IPS-18c (cell line): Measurements from ENCODE around the gene KPNA4.
"Not testable (repeated sequence)": the region's sequence is repeated elsewhere in the genome, so short reads cannot be mapped to it uniquely, and the experiment has no call there.

Source experiments
- H3K4me3 ChIP-seq: 2 replicates; pipeline ENCODE4 v1.7.0; 2013; ENCODE audit warnings: low read depth, mild to moderate bottlenecking, low read length, moderate library complexity; ENCODE audit not compliant: insufficient read depth
- H3K9me3 ChIP-seq: one replicate; pipeline ENCODE4 v1.6.1; 2013; ENCODE audit warnings: mild to moderate bottlenecking, low read length, moderate library complexity; ENCODE audit not compliant: control insufficient read depth, insufficient read depth

Gene KPNA4

DNA sequence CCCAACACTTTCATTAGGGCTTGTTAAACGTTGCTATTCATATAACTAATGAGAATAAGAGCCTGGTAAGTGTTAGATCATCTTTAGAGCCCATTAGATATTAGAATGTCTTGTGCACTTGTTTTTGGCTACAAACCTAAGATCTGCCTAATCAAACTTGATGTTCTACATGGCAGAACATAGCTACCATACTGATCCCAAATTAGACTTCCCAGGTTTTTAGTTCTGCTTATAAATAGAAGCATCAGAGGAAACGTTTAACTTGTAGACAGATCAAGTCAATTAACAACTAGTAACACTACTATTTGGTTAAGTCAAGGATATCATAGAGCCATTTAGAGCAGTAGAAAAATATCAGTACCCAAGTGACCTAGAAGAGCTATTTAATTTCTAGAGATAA, 11.7 kb upstream of the KPNA4 start:
- Histone ChIP-seq H3K4me3 (no peak overlapping the region), H3K9me3 (no peaks in the 10 kb centered on the region)

DNA sequence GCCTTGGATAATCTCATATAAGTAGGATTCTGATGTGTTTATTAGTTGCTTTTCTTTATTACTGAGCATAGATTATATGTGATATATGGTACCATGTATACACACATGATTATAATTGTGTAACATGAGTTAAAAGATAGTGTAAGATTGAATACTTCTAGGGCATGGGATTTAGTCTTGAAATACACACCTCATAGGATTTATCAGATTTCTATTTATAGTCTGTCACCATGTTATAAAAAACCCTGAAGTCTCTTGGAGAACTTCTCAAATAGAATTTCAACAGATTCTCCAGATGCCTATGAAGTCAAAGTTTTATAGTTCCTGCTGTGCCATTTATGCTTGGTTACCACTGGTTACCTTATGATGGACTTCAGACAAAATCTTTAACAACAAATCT, 11.2 kb upstream of the KPNA4 start:
- H3K9me3 ChIP-seq: no peaks in the 10 kb centered on the region
- H3K4me3 ChIP-seq: no peak overlapping the region

DNA sequence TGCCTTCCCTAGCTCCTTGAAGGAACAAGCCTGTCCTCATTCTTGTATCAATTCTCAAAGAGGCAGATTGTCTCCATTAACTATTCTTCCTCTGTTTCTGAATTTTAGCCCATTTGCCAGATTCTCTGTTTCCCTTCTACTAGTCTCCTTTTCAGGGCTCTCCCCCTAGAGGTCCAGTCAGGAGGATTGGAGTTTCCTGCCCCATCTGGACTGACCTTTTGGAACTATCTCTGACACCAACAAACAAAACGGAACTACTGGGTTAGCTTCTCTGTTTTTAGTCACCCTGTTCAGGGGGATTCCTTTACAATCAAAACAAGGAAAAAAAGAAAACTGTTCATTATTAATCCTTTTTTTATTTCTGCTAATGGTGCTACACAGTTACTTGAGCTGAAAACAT, 10.2 kb upstream of the KPNA4 start:
- Histone ChIP-seq H3K9me3 (no peaks in the 10 kb centered on the region), H3K4me3 (no peak overlapping the region)

DNA sequence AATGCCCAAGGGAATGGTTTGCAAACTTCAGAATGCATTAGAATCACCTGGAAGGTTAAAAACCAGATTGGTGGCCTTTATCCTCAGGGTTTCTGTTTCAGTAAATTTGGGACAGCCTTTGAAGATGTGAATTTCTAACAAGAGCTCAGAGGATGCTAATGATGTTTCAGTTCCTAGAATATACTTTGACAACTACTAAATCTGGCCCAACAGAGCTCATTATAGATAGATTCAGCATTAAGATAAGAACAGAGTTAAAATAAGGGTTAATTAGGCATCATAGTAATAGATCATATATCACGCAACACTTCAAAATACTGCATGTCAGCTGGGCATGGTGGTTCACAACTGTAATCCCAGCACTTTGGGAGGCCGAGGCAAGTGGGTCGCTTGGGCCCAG, 9.3 kb upstream of the KPNA4 start:
- H3K4me3 ChIP-seq: no peak overlapping the region

DNA sequence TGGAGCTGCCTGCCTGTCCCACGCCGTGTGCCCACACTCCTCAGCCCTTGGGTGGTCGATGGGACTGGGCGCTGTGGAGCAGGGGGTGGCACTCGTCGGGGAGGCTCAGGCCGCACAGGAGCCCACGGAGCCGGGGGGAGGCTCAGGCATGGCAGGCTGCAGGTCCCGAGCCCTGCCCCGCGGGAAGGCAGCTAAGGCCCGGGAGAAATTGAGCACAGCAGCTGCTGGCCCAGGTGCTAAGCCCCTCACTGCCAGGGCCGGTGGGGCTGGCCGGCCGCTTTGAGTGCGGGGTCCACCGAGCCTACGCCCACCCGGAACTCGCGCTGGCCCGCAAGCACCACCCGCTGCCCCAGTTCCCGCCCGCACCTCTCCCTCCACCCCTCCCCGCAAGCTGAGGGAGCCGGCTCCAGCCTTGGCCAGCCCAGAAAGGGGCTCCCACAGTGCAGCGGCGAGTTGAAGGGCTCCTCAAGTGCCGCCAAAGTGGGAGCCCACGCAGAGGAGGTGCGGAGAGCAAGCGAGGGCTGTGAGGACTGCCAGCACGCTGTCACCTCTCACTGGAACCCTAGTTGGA, 8.7 kb upstream of the KPNA4 start:
- not testable (repeated sequence) for H3K9me3 ChIP-seq, H3K4me3 ChIP-seq

More for the DNA sequence above, 9.3 kb upstream of the KPNA4 start:
- no peaks in the 10 kb centered on the region for H3K9me3 ChIP-seq

DNA sequence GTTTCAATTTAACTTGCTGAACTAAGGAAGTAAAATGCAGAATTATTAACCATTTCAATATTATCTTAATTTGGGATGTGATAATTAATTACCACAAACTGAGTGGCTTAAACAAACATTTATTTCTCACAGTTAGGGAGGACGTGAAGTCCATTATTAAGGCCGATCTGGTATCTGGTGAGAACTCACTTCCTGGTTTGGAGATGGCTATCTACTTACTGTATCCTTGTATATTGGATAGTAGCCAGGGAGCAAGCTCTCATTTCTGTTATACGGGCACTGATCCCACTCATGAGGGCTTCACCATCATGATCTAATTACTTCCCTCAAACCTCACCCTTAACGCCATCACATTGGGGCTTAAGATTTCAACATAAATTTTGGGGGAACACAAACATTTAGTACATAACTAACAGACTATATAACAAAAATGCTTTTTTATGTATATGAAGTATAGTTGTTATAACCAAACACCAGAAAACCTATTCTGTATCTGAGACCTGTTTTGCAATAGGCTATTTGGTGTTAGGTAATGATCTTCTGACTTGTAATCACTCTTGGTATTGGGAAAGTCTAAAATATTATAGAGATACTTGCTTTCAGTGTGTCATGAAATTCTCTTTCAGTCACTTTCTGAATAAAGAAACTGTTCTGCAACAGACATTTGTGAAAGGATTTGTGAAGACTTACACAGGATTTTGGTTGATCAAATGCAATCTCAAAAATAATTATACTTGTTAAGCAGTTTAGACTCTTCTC, 4.7 kb upstream of the KPNA4 start:
- Histone ChIP-seq H3K9me3 (peaks cover 5% of the 10 kb centered on the region), H3K4me3 (no peak overlapping the region)

DNA sequence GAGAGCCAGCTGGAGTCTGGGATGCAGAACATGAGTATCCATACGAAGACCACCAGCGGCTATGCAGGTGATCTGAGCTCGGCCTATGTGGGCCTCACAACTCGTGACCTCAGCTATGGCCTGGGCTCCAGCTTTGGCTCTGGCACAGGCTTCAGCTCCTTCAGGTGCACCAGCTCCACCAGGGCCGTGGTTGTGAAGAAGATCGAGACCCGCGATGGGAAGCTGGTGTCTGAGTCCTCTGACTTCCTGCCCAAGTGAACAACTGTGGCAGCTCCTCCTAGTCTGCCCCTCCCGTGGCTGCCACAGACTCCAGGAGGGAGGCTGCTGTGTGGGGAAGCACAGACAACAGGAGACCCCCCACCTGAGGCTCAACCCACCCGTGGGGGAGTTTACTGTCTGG, 3.6 kb upstream of the KPNA4 start:
- peaks cover 5% of the 10 kb centered on the region for H3K9me3 ChIP-seq
- no peak overlapping the region for H3K4me3 ChIP-seq

DNA sequence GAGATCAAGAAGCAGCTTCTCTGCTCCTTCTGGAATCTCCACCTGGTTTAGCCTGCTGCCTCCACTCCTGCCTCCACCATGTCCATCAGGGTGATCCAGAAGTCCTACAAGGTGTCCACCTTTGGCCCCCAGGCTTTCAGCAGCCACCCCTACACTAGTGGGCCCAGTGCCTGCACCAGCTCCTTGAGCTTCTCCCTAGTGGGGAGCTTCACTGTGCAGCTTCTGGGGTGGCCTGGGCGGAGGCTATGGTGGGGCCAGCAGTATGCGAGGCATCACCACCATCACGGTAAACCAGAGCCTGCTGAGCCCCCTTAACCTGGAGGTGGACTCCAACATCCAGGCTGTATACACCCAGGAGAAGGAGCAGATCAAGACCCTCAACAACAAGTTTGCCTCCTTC, 2.4 kb upstream of the KPNA4 start:
- H3K9me3 ChIP-seq: peaks cover 5% of the 10 kb centered on the region
- no peak overlapping the region for H3K4me3 ChIP-seq

DNA sequence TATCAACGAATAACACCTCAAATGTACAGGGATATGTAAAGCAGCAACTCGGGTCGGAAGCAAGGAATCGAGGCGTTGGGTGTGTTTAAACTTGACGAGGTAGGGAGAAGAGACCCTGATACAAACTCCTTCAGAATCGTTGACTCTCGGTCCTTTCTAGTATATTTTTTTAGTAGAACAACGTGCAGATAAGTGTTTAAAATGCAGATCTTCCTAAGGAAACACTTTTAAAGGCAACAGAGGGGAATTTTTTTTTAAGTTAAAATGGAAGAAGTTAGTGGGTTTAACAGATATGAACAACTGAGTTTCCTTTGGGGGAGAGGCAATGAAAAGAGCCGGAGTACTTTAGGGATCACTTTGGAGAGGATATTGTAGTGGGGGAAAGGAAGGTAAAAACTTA, 1.1 kb upstream of the KPNA4 start:
- H3K9me3 ChIP-seq: peaks cover 5% of the 10 kb centered on the region
- H3K4me3 ChIP-seq: peak overlapping the region; percentile 73

DNA sequence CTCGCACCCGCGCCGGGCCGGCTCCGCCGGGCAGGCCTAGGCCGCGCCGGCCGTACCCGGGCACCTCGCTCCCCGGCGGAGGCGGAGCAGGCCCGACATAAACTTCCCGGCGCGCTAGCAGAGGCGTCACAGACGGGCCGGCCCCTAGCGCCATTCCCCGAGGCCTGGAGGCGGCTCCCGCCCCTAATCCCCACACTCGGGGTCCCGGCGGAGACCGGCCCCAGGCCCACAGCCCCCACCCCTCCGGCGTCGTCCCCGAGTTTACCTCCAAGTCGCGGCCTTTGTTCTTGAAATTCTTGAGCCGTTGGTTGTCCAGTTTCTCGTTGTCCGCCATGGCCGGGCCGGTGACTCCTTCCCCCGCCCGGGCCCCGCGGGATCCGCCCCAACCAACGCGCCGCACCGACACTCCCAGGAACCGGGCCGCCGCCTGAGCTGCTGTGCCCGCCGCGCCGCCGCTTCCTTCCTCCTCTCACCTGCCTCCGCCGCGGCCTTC, 376 bp downstream of the KPNA4 start:
- peak overlapping the region; percentile 73 for H3K4me3 ChIP-seq
- peaks cover 5% of the 10 kb centered on the region for H3K9me3 ChIP-seq

DNA sequence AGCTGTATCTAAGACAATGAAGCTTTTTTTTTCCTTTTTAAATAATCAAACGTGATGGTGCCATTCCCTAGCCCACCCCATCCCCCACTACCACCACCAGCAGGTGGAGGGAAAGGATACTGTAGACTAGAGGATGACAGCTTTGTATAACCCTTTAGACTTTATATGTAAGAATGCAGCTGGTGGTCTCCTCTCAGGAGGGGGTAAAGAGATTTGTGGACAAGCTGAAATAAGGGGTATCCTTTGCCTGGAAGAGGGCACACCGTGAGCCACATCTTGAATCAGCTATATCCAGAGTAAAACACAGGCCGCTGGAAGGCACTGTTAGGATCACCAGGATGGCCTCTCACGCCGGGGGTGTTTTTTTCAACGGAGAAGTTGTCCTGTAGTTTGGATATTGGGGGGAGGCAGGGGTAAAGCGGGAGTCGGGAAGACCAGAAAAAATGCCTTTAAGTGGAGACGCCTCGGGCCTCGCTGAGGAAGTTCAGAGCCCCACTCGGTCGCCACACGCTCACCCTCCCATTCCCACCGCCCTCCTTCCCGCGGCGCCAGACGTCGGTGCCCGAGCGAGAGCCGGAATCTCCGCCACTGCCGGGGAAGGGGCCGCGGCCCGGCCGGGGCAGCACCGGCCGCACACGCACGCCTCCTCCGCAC, 986 bp downstream of the KPNA4 start:
- Histone ChIP-seq H3K4me3 (peak overlapping the region; percentile 73), H3K9me3 (peaks cover 5% of the 10 kb centered on the region)

DNA sequence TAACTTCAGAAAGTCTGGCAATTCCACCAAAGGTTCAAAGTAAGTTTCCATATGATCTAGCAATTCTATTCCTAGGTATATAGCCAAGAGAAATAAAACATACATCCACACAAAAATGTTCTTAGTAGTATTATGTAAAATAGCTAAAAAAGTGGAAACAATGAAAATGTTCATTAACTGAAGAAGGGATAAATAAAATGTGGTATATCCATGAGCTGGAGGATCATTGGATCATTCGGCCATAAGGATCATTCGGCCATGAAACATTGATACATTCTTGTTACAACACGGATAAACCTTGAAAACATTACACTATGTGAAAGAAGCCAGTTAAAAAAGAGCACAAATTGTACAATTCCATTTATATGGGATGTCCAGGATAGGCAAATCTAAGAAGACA, 2.4 kb downstream of the KPNA4 start:
- no peak overlapping the region; the same call in 1 of the 2 replicates for H3K4me3 ChIP-seq
- H3K9me3 ChIP-seq: no peaks in the 10 kb centered on the region

DNA sequence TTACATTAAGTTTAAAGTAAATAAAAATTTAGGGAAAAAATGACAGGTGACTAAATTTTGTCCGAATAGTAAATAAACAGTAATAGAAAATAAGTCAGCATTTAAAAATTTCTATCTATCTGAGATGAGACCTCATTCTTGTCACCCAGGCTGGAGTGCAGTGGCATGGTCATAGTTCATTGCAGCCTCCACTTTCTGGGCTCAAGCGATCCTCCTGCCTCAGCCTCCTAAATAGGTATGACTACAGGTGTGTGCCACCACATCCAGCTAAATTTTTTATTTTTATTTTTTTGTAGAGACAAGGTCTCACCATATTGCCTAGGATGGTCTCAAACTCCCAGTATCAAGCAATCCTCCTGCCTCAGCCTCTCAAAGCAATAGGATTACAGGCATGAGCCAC, 7.8 kb downstream of the KPNA4 start:
- Histone ChIP-seq H3K9me3 (no peaks in the 10 kb centered on the region), H3K4me3 (no peak overlapping the region)

DNA sequence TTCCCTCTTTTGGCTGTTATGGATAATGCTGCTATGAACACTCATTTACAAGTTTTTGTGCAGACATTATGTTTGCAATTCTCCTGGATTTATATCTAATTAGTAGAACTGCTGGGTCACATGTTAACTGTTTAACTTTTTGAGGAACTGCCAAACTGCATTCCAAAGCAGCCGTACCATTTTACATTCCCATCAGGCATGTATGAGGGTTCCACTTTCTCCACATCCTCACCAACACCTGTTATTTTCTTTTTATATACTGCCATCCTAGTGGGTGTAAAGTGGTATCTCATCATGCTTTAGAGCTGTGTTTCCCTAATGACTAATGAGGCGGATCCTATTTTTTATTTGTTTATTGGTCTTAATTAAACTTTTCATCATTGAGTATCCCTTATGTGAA, 9.2 kb downstream of the KPNA4 start:
- Histone ChIP-seq H3K4me3 (no peak overlapping the region), H3K9me3 (no peaks in the 10 kb centered on the region)

DNA sequence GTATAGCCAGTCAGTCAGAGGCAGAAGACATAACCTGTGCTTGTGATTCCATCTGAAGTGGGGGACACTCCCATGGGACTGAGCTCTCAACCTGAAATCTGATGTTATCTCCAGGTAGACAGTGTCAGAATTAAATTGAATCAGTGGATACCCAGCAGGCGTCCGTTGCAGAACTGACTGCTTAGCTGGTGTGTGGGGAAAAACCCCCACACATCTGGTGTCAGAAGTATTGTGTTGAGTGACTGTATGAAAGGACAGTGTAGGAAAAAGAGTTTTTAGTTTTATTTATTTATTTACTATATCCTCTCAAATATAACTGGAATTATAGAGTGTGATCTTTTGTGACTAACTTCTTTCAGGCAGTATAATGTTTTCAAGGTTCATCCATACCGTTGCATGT, 10.4 kb downstream of the KPNA4 start:
- Histone ChIP-seq H3K9me3 (peaks cover 5% of the 10 kb centered on the region), H3K4me3 (no peak overlapping the region)

DNA sequence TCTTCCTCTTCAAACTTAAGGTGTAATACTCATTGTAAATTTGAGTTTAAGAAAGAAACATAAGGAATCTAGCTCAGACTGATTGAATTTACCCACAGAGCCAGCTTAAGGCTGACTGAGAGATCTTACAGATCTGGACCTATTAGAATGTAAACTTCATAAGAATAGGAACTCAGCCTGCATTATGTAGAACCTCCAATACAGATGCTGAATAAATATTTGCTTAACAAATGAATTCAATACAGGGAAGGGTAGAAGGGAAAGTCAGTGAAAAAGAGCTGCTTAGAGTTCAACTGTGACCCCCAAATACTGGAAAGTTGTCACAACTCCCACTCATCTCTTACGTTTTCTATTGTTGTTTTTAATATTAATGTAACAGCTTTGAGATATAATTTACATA, 11.5 kb downstream of the KPNA4 start:
- Histone ChIP-seq H3K4me3 (no peak overlapping the region), H3K9me3 (peaks cover 5% of the 10 kb centered on the region)

DNA sequence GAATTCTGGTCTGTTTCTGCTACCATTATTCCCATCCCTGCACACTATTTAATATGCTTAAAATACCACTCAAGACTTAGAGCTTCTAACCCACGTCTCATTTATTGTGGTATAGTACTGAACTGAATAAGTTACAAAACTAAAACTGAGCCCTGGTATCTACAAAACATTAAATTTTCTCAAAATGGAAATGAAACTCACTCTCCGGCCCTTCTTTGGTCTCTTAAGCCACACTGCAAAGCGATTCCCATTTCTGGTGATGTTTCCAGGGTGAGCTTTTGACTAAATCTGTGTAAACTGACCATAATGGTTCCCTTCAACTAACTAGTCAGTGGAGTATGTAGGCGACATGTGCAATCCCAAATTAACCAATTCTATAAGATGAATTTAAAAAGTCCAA, 18.6 kb downstream of the KPNA4 start:
- H3K9me3 ChIP-seq: peaks cover 5% of the 10 kb centered on the region

DNA sequence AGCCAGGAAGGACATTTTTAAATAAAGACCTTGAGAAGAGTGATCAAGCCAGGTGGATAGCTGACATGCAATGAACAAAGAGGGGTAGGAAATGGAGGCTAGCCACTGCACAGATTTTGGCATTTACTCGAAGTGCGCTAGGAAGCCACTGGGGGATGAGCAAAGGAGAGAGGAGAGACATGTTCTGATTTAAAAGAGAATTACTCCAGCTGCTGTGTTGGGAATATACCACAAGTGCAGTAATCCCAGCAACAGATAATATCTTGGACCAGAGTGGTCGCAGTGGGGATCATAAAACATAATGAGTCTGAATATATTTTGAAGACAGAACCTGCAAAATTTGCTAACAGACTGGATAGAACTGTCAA, 19.9 kb downstream of the KPNA4 start:
- no peak overlapping the region for H3K4me3 ChIP-seq
- H3K9me3 ChIP-seq: peaks cover under 1% of the 10 kb centered on the region

More for the DNA sequence above, 18.6 kb downstream of the KPNA4 start:
- no peak overlapping the region for H3K4me3 ChIP-seq
